ENCODE data around the gene VEGFA.
A peak's percentile ranks its signal among the peaks of the same experiment; 100 is the strongest.

VEGFA gene

DNA sequence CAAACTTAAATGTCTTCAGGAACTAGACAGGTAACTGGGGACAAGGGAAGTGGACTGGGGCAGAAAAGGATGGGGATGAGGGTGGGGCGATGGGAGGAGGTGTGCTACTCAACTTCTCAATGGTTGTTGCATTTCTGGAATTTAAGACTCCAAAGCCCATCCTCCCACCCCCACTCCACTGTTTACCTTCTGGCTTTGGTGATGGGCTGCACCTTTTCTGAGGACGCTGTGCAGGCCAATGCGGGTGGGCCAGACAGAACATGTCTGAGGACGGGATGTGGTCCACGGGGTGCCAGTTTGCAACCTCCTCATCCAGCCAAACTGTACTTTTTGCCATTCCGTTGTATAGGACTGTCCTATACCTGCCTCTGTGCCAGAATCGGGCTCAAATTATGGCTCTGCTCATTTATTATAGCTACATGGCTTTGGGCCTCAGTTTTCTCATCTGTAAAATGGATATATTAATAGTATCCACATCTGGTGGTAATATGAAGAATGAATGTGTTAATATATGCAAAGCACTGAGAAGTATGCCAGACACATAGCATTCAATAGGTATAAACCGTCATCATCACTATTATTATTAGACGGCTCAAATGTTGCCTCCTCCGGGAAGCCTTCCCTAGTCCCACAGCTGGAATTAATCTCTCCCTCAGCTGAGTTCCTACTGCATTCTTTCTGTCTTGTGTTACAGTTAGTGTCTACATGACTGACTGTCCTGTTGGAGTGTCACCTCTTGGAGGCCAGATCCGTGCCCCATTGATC is 31.0 kb upstream of the VEGFA start:
- TF ChIP-seq, protein P1, sequence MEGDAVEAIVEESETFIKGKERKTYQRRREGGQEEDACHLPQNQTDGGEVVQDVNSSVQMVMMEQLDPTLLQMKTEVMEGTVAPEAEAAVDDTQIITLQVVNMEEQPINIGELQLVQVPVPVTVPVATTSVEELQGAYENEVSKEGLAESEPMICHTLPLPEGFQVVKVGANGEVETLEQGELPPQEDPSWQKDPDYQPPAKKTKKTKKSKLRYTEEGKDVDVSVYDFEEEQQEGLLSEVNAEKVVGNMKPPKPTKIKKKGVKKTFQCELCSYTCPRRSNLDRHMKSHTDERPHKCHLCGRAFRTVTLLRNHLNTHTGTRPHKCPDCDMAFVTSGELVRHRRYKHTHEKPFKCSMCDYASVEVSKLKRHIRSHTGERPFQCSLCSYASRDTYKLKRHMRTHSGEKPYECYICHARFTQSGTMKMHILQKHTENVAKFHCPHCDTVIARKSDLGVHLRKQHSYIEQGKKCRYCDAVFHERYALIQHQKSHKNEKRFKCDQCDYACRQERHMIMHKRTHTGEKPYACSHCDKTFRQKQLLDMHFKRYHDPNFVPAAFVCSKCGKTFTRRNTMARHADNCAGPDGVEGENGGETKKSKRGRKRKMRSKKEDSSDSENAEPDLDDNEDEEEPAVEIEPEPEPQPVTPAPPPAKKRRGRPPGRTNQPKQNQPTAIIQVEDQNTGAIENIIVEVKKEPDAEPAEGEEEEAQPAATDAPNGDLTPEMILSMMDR (IDR thresholded peaks at IDR 0.05) = no peak
- no peak overlapping the region for H3K4me3 ChIP-seq
- peak; percentile 17 for DNase-seq (ENCODE audit: low spot score)
- no peak overlapping the region for H3K27ac ChIP-seq

DNA sequence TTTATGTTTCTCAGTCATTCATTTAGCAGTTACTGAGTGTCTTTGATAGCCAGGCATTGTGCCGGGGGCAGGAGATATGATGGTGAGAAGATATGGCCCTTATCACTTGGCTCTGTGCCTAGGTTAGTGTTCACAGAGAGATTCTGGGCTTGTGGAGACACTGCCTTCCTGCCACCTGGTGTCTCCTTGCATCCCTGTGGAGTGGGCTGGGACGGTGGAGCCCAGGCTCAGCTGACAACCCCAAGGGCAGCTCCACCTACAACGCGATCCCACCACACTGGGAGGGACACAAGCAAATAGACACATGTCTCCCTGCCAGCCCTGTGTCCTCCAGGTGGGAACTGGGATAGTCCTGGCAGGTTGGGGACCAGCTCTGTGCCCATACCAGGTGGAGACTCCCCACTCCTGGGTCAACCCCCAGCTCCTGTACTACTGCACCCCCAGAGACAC is 30.3 kb upstream of the VEGFA start:
- H3K27ac ChIP-seq = no peak overlapping the region
- TF ChIP-seq, protein P1 (IDR thresholded peaks at IDR 0.05) = no peak
- peak; percentile 60 for DNase-seq (ENCODE audit: low spot score)
- H3K4me3 ChIP-seq = no peak overlapping the region

DNA sequence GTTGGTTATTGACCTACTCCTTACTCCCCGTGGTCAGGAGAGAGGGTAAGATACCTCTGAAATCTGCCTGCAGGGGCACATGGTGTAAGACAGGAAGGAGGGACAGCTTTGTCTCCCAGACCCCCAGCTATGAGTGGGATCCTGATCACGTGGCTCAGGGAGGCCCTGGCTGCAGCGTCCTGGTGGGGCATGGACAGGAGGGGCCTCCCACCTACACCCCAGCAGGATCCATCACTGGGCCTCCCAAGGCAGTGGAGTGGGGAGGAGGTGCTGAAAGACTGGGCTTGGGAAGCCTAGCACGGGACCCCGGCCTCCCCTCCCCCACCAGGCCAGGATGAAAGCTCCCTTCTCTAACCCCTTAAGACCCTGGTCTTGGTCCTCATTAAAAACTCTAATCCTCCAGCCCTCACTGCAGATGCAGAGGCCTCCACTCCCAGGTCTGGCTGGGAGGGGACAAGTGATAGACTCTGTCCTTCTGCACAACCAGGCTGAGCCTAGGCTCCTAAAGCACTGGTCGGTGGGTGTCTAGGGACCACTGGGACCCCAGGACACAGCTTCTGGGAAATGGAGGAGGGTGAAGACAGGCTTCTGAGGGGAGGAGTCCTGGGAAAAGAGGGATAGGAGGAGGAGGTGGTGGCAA is 29.6 kb upstream of the VEGFA start:
- Histone ChIP-seq H3K27ac (no peak overlapping the region), H3K4me3 (no peak overlapping the region)

DNA sequence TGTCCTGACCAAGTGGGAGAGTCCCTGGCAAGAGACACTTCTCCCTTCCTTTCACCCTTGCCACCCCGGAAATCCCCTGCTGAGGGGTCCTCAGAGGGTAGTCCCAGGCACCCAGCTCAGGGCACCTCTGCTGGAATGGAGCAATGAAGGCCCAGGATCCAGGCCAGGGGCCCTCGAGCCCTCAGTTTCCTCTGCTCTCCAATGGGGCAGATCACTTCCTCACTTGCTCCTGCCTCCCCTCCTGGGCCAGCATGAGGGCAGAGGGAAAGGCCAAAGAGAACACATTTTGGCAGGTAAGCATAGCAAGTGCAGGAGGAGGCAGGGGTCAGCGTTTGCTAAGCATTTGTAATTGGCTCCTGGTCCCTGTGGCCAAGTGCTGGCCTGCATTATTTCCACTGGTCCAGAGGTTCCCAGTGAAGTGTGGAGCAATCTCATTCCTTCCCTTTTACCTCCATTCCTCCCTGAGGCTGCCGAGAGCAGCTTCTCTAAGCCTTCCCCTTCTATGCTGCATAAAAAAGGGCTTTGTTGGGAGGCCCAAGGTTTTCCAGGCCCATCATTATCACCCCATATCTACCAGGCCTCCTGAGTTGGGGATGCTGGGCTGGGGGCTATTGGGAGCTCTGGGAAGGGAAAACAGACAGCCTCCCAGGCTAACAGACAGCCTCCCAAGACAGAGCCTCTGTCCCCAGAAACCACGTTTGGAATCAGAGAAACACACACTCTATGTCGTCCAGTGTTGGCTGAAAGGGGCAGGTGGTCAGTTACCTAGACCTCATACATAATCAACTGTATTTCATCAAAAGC is 28.8 kb upstream of the VEGFA start:
- peak; percentile 64 for DNase-seq (ENCODE audit: low spot score)
- no peak overlapping the region for H3K4me3 ChIP-seq
- no peak overlapping the region for H3K27ac ChIP-seq
- TF ChIP-seq, protein P1 (IDR thresholded peaks at IDR 0.05) = no peak

More for the DNA sequence above, 29.6 kb upstream of the VEGFA start:
- peak; percentile 71 for DNase-seq (ENCODE audit: low spot score)
- TF ChIP-seq, protein P1 (IDR thresholded peaks at IDR 0.05) = no peak

DNA sequence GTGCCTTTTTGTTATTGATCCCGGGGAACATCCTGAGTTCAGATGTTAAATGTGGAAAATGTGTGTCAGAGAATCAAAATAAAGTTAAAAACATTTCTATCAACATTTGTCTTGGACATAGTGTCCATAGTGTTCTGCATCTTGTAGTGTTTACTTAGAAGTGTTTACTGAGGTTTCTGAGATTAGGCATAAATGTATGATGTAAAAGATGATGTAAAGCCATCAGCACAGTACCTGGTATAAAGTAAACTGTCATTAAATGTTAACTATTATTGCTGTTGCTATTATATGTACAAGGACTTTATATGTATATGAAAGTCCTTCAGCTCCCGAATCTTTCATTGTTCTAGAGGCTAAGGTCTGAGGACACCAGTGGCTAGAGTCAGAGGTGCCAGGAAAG is 28.2 kb upstream of the VEGFA start:
- H3K4me3 ChIP-seq = no peak overlapping the region
- DNase-seq (ENCODE audit: low spot score) = no peak
- no peak overlapping the region for H3K27ac ChIP-seq

DNA sequence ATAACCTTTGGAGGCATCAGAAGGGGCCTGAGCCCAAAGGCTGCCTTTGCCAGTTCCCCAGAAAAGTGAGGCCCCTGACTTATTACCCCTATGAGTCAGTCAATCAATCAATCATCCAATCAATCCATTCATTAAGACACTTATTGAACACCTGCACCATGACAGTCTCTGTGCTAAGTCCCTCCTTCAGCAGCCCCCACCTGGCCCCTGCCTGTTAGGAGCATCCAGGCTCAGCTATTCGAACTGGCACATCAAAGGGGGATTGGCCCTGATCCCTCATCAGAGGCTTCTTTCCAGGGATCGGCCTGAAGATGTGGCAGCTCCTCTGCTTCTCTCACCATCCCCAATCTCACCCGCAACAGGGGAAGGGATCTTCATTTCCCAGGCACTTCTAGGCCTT is 27.7 kb upstream of the VEGFA start:
- H3K4me3 ChIP-seq = no peak overlapping the region
- no peak overlapping the region for H3K27ac ChIP-seq
- peak; percentile 33 for DNase-seq (ENCODE audit: low spot score)
- TF ChIP-seq, protein P1 (IDR thresholded peaks at IDR 0.05) = no peak

More for the DNA sequence above, 28.2 kb upstream of the VEGFA start:
- TF ChIP-seq, protein P1 (IDR thresholded peaks at IDR 0.05) = no peak
